ENCODE measurements around the gene DGKD. TPM values are rescaled to one million over a fixed set of nuclear protein-coding genes. Genes with fewer than 3 reads are reported as not detected.

DGKD gene
- total and polyA plus RNA-seq, 2 donors (not counting 1 experiment from before 2014, with no cell fraction given), result 224 to 396 TPM

DNA sequence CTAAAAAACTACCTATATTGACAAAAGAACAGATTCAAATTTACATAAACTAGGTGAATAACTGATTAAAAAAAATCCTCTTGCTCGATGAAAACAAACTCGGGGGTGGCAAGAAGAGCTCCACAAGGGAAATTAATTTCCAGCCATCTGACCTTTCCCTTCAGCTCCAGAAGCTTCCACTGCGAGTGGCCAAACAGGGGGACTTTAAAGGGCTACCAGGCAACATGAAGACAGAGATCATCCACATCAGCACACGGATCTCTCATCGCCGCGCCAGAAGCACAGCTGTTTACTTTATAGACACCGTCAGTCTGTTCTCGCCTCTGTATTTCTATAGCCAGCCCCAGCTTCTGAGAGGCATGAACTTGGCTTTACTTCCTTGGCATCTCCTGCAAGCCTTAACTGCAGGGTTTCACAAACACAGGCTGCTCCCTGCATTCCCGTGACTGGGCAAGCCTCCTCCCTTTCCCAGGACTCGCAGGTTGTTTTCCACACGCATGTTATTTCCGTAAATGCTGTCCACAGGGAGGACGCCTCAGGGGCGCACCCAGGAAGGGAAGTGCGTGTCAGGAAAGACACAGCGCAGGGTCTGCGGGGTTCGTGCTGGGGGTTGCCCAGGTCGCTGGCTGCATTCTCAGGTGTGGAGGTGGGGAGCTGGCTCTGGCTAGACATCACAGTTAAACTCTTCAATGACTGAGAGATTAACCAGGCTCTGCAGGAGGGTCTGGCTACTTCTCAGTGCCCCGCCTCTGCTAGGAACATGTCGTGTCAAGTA, 127.3 kb downstream of the DGKD start:
- DNase-seq, result no peak
- H3K27me3 ChIP-seq (replicated peaks in 1 of 4; ENCODE audit: control extremely low read depth in 1 of 4, control insufficient read depth in 3 of 4, insufficient read depth in 4 of 4, low read length in 3 of 4), result no peaks in the 10 kb centered on the region
- H3K9me3 Mint-ChIP-seq (ENCODE audit: insufficient read depth), result no peaks in the 10 kb centered on the region
- CTCF ChIA-PET, result interaction anchor here (1.1 to 1.9 kb wide), 3 partner anchors 17 to 230 kb away, joined by 3 to 4 read pairs (median 3); no protein-coding TSS in a partner anchor
- H3K27me3 Mint-ChIP-seq, result no peaks in the 10 kb centered on the region
- POLR2A ChIA-PET, result interaction anchor here (1.5 kb wide), 1 partner anchor 85 kb away, joined by 3 read pairs; the partner anchor contains the start of gene USP40
- no peaks in the 10 kb centered on the region for H3K4me1 ChIP-seq (ENCODE audit: control insufficient read depth in 2 of 2, insufficient read depth in 2 of 2, low read length in 2 of 2)
- no peaks in the 10 kb centered on the region for H3K79me2 ChIP-seq (ENCODE audit: control insufficient read depth, insufficient read depth, low read length)
- no peak overlapping the region for H3K9ac ChIP-seq (ENCODE audit: low read length)
- peaks cover 0 to 35% of the 10 kb centered on the region in 2 experiments for H3K36me3 ChIP-seq (replicated peaks in 1 of 2; ENCODE audit: control extremely low read depth in 1 of 2, control insufficient read depth in 1 of 2, extremely low read depth in 1 of 2, insufficient read depth in 2 of 2, low read length in 1 of 2)
- no peaks in the 10 kb centered on the region for H4K20me1 ChIP-seq (ENCODE audit: control insufficient read depth, insufficient read depth, low read length, poor library complexity, severe bottlenecking)
- H3K27ac Mint-ChIP-seq, result peak overlapping the region; percentile 58
- H3K4me3 Mint-ChIP-seq, result no peak overlapping the region
- intact Hi-C loops (cut with micrococcal nuclease), result loop anchor here (1.0 kb wide), 1 partner anchor 230 kb away; no protein-coding TSS in a partner anchor
- H2AFZ ChIP-seq (ENCODE audit: insufficient read depth, low read depth, low read length, poor library complexity, severe bottlenecking), result no peak overlapping the region
- H3K9me3 ChIP-seq (ENCODE audit: control extremely low read depth in 1 of 3, control insufficient read depth in 2 of 3, insufficient read depth in 1 of 3, low read length in 2 of 3), result no peaks in the 10 kb centered on the region
- H3K4me2 ChIP-seq (replicated peaks; ENCODE audit: low read depth, low read length, poor library complexity, severe bottlenecking), result no peak overlapping the region
- no peak for ATAC-seq (ENCODE audit: low read depth)
- H3K4me1 Mint-ChIP-seq, result no peaks in the 10 kb centered on the region
- WGBS (ENCODE audit: insufficient coverage), result 94% methylated on average over 20 of the region's 22 CpGs
- TF ChIP-seq, protein P1, sequence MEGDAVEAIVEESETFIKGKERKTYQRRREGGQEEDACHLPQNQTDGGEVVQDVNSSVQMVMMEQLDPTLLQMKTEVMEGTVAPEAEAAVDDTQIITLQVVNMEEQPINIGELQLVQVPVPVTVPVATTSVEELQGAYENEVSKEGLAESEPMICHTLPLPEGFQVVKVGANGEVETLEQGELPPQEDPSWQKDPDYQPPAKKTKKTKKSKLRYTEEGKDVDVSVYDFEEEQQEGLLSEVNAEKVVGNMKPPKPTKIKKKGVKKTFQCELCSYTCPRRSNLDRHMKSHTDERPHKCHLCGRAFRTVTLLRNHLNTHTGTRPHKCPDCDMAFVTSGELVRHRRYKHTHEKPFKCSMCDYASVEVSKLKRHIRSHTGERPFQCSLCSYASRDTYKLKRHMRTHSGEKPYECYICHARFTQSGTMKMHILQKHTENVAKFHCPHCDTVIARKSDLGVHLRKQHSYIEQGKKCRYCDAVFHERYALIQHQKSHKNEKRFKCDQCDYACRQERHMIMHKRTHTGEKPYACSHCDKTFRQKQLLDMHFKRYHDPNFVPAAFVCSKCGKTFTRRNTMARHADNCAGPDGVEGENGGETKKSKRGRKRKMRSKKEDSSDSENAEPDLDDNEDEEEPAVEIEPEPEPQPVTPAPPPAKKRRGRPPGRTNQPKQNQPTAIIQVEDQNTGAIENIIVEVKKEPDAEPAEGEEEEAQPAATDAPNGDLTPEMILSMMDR (IDR thresholded peaks at IDR 0.05), result no peak
- TF ChIP-seq EZH2 (IDR thresholded peaks at IDR 0.05; ENCODE audit: borderline replicate concordance, insufficient read depth, low read depth, low read length, poor library complexity, severe bottlenecking), result no peak
- no peak overlapping the region for H3K27ac ChIP-seq (ENCODE audit: low read length in 2 of 2)
- no peak overlapping the region for H3K4me3 ChIP-seq (ENCODE audit: control extremely low read depth in 1 of 5, extremely low read depth in 1 of 5, insufficient read depth in 1 of 5, low read depth in 2 of 5, low read length in 4 of 5)

DNA sequence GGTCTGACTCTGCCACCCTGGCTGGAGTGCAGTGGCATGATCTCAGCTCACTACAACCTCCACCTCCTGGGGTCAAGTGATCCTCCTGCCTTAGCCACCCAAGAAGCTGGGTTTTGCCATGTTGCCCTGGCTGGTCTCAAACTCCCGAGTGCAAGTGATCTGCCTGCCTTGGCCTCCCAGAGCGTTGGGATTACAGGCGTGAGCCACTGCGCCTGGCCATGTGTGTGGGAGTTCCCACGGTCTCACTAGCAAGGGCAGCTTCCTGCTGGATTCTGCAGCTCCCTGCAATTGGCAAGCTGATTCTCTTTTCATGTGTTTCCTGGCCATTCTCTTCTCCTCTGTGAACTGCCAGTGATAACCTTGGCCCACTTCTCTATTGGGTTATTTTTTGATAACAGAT, 128.3 kb downstream of the DGKD start:
- Mint-ChIP-seq H3K27me3 (no peaks in the 10 kb centered on the region), H3K27ac (peak overlapping the region; percentile 17), H3K4me1 (peaks cover 2% of the 10 kb centered on the region), H3K9me3 (ENCODE audit: insufficient read depth) (no peaks in the 10 kb centered on the region), H3K4me3 (no peak overlapping the region)
- H3K36me3 ChIP-seq (replicated peaks in 1 of 2; ENCODE audit: control extremely low read depth in 1 of 2, control insufficient read depth in 1 of 2, extremely low read depth in 1 of 2, insufficient read depth in 2 of 2, low read length in 1 of 2), result peaks cover 0 to 28% of the 10 kb centered on the region in 2 experiments
- H2AFZ ChIP-seq (ENCODE audit: insufficient read depth, low read depth, low read length, poor library complexity, severe bottlenecking), result no peak overlapping the region
- WGBS (ENCODE audit: insufficient coverage), result 99% methylated on average over 5 of the region's 5 CpGs
- ChIA-PET POLR2A (interaction anchor here (0.7 to 1.5 kb wide), 2 partner anchors 64 to 84 kb away, joined by 3 to 4 read pairs; partner anchors contain the start of gene USP40), CTCF (no interaction called here)
- no peak overlapping the region for H3K4me3 ChIP-seq (ENCODE audit: control extremely low read depth in 1 of 5, extremely low read depth in 1 of 5, insufficient read depth in 1 of 5, low read depth in 2 of 5, low read length in 4 of 5)
- H3K79me2 ChIP-seq (ENCODE audit: control insufficient read depth, insufficient read depth, low read length), result no peaks in the 10 kb centered on the region
- H3K4me1 ChIP-seq (ENCODE audit: control insufficient read depth in 2 of 2, insufficient read depth in 2 of 2, low read length in 2 of 2), result no peaks in the 10 kb centered on the region
- H3K9ac ChIP-seq (ENCODE audit: low read length), result no peak overlapping the region
- DNase-seq, result no peak
- no peaks in the 10 kb centered on the region for H4K20me1 ChIP-seq (ENCODE audit: control insufficient read depth, insufficient read depth, low read length, poor library complexity, severe bottlenecking)
- no peaks in the 10 kb centered on the region for H3K9me3 ChIP-seq (ENCODE audit: control extremely low read depth in 1 of 3, control insufficient read depth in 2 of 3, insufficient read depth in 1 of 3, low read length in 2 of 3)
- ATAC-seq (ENCODE audit: low read depth), result no peak
- H3K27ac ChIP-seq (ENCODE audit: low read length in 2 of 2), result no peak overlapping the region
- intact Hi-C loops (cut with micrococcal nuclease), result no loop called here
- H3K27me3 ChIP-seq (replicated peaks in 1 of 4; ENCODE audit: control extremely low read depth in 1 of 4, control insufficient read depth in 3 of 4, insufficient read depth in 4 of 4, low read length in 3 of 4), result no peaks in the 10 kb centered on the region
- no peak overlapping the region for H3K4me2 ChIP-seq (replicated peaks; ENCODE audit: low read depth, low read length, poor library complexity, severe bottlenecking)
- TF ChIP-seq, protein P1 (IDR thresholded peaks at IDR 0.05), result no peak
- no peak for TF ChIP-seq EZH2 (IDR thresholded peaks at IDR 0.05; ENCODE audit: borderline replicate concordance, insufficient read depth, low read depth, low read length, poor library complexity, severe bottlenecking)
